ENCODE data around the gene DTWD2.

Gene DTWD2

DNA sequence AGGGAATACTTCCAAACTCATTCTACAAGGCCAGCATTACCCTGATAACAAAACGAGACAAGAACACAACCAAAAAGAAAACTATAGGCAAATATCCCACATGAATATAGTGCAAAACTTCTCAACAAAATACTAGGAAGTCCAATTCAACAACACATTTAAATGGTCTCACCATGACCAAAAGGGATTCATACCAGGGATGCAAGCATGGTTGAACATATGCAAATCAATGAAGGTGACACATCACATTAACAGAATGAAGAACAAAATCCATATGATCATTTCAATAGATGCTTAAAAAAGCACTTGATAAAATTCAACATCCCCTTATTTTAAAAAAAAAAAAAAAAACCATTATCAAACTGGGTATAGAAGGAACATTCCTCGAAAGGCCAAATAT lies 186.0 kb downstream of the DTWD2 start:
- no peak for DNase-seq
- H2BK5ac ChIP-seq (ENCODE audit: low read length) = no peak overlapping the region
- no peak overlapping the region for H3K4ac ChIP-seq (ENCODE audit: low read depth, low read length)
- no peak overlapping the region for H2BK15ac ChIP-seq (replicated peaks; ENCODE audit: low read depth)
- H3K79me2 ChIP-seq (ENCODE audit: control insufficient read depth, insufficient read depth, low read length) = no peaks in the 10 kb centered on the region
- no peaks in the 10 kb centered on the region for H3K27me3 ChIP-seq (ENCODE audit: insufficient read depth, low read length, poor library complexity)
- H4K5ac ChIP-seq (ENCODE audit: low read length) = no peak overlapping the region
- no peak overlapping the region for H3K27ac ChIP-seq (ENCODE audit: low read depth, low read length)
- no peak overlapping the region for H2AK5ac ChIP-seq (ENCODE audit: low read length)
- H3K36me3 ChIP-seq (ENCODE audit: control insufficient read depth, insufficient read depth, low read length) = no peaks in the 10 kb centered on the region
- no peak overlapping the region for H3K4me2 ChIP-seq (ENCODE audit: low read length)
- no peak overlapping the region for H3K56ac ChIP-seq (ENCODE audit: low read length)
- no peak overlapping the region for H3K18ac ChIP-seq (ENCODE audit: low read length)
- no peak overlapping the region for H2BK120ac ChIP-seq (ENCODE audit: low read depth, low read length)
- no peak overlapping the region for H3K4me3 ChIP-seq (ENCODE audit: low read length)
- H3K79me1 ChIP-seq (ENCODE audit: low read length) = no peaks in the 10 kb centered on the region
- no peaks in the 10 kb centered on the region for H3K4me1 ChIP-seq (ENCODE audit: control insufficient read depth, low read depth, low read length)
- H3K9ac ChIP-seq (ENCODE audit: low read length) = no peak overlapping the region
- no CpG with 5 or more reads among the region's 2 CpGs for WGBS (ENCODE audit: extremely low coverage, insufficient coverage, low lambda C conversion rate)
- H3K23ac ChIP-seq (ENCODE audit: low read length) = no peak overlapping the region
- H4K8ac ChIP-seq (ENCODE audit: low read depth, low read length) = no peak overlapping the region

DNA sequence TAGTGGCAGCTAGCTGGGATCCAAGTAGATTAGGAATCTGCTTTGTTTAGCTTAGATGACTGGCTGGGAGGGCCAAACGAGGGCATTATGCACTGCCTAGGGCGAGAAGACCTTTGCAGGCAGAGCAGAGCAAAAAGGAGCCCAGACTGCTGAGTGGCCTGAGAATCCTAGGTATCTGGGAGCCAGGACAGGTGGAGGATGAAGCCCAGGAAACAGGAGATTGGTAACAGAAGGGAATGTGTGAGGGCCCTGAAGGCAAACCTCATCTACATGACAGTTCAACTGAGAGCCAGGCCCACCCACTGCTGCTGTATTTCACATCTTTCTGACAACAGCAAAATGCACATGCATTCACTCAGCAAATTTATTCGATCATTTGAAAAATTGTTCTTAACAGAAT lies 192.3 kb downstream of the DTWD2 start:
- no peak overlapping the region for H2BK120ac ChIP-seq (ENCODE audit: low read depth, low read length)
- H3K27ac ChIP-seq (ENCODE audit: low read depth, low read length) = no peak overlapping the region
- H2BK5ac ChIP-seq (ENCODE audit: low read length) = no peak overlapping the region
- H3K36me3 ChIP-seq (ENCODE audit: control insufficient read depth, insufficient read depth, low read length) = no peaks in the 10 kb centered on the region
- no peak overlapping the region for H3K4ac ChIP-seq (ENCODE audit: low read depth, low read length)
- no peaks in the 10 kb centered on the region for H3K79me2 ChIP-seq (ENCODE audit: control insufficient read depth, insufficient read depth, low read length)
- H3K18ac ChIP-seq (ENCODE audit: low read length) = no peak overlapping the region
- H3K27me3 ChIP-seq (ENCODE audit: insufficient read depth, low read length, poor library complexity) = no peaks in the 10 kb centered on the region
- no peaks in the 10 kb centered on the region for H3K79me1 ChIP-seq (ENCODE audit: low read length)
- no peaks in the 10 kb centered on the region for H3K4me1 ChIP-seq (ENCODE audit: control insufficient read depth, low read depth, low read length)
- no peak overlapping the region for H3K9ac ChIP-seq (ENCODE audit: low read length)
- no peak overlapping the region for H4K5ac ChIP-seq (ENCODE audit: low read length)
- no peak overlapping the region for H2BK15ac ChIP-seq (replicated peaks; ENCODE audit: low read depth)
- H4K8ac ChIP-seq (ENCODE audit: low read depth, low read length) = no peak overlapping the region
- H3K56ac ChIP-seq (ENCODE audit: low read length) = no peak overlapping the region
- H3K23ac ChIP-seq (ENCODE audit: low read length) = no peak overlapping the region
- H2AK5ac ChIP-seq (ENCODE audit: low read length) = no peak overlapping the region
- no peak overlapping the region for H3K4me2 ChIP-seq (ENCODE audit: low read length)
- no peak overlapping the region for H3K4me3 ChIP-seq (ENCODE audit: low read length)
- no CpG with 5 or more reads among the region's 3 CpGs for WGBS (ENCODE audit: extremely low coverage, insufficient coverage, low lambda C conversion rate)
- peak; percentile 71 for DNase-seq

DNA sequence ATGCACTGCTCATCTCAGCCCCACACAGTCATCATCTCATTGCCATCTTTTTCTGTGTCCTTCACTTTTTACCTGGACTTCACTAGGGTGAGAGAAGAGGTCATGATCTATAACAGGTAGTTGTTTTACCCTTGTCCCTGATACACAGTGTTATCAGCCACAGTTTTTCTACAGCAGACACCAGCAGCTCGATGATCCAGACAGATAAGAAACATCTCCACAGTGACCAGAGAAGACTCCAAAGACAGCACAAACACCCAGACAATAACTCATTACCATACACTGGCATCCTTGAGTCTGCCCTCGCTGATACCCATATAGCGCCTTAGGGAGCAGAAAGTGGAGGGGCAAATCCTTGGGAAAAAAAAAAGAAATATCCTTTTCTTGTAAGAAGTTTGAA lies 194.1 kb downstream of the DTWD2 start:
- Histone ChIP-seq H3K23ac (ENCODE audit: low read length) (no peak overlapping the region), H4K5ac (ENCODE audit: low read length) (no peak overlapping the region), H3K79me1 (ENCODE audit: low read length) (no peaks in the 10 kb centered on the region), H3K36me3 (ENCODE audit: control insufficient read depth, insufficient read depth, low read length) (no peaks in the 10 kb centered on the region), H3K4me3 (ENCODE audit: low read length) (no peak overlapping the region), H2BK5ac (ENCODE audit: low read length) (no peak overlapping the region), H3K79me2 (ENCODE audit: control insufficient read depth, insufficient read depth, low read length) (no peaks in the 10 kb centered on the region), H3K9ac (ENCODE audit: low read length) (no peak overlapping the region), H2BK120ac (ENCODE audit: low read depth, low read length) (no peak overlapping the region), H4K8ac (ENCODE audit: low read depth, low read length) (no peak overlapping the region), H3K56ac (ENCODE audit: low read length) (no peak overlapping the region), H3K4me1 (ENCODE audit: control insufficient read depth, low read depth, low read length) (no peaks in the 10 kb centered on the region), H3K4ac (ENCODE audit: low read depth, low read length) (no peak overlapping the region), H3K18ac (ENCODE audit: low read length) (no peak overlapping the region), H3K27ac (ENCODE audit: low read depth, low read length) (no peak overlapping the region), H2BK15ac (replicated peaks; ENCODE audit: low read depth) (no peak overlapping the region), H3K4me2 (ENCODE audit: low read length) (no peak overlapping the region), H3K27me3 (ENCODE audit: insufficient read depth, low read length, poor library complexity) (no peaks in the 10 kb centered on the region), H2AK5ac (ENCODE audit: low read length) (no peak overlapping the region)
- no CpG with 5 or more reads among the region's 3 CpGs for WGBS (ENCODE audit: extremely low coverage, insufficient coverage, low lambda C conversion rate)
- DNase-seq = no peak

DNA sequence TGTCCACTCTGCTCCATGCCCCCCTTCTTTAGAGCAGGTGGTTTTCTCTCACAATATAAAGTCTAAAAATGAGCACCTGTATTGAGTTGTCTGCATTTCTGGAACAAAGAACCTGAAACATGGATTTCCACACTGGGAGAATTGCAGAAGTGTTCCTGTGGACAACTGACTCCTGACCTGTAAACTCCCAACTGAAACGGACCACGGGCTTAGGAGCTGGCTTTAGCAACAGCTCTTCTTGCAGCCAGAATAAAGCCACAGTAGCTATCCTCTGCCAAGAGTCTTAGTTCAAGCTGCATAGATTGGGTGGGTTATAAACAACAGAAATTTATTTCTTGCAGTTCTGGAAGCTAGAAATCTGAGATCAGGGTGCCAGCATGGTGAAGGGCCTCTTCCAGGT lies 194.7 kb downstream of the DTWD2 start:
- H3K4ac ChIP-seq (ENCODE audit: low read depth, low read length) = no peak overlapping the region
- no peak overlapping the region for H3K23ac ChIP-seq (ENCODE audit: low read length)
- H3K36me3 ChIP-seq (ENCODE audit: control insufficient read depth, insufficient read depth, low read length) = no peaks in the 10 kb centered on the region
- no peak overlapping the region for H4K8ac ChIP-seq (ENCODE audit: low read depth, low read length)
- H3K4me3 ChIP-seq (ENCODE audit: low read length) = no peak overlapping the region
- H3K56ac ChIP-seq (ENCODE audit: low read length) = no peak overlapping the region
- no peak for DNase-seq
- no peak overlapping the region for H3K18ac ChIP-seq (ENCODE audit: low read length)
- no peaks in the 10 kb centered on the region for H3K4me1 ChIP-seq (ENCODE audit: control insufficient read depth, low read depth, low read length)
- no peak overlapping the region for H2AK5ac ChIP-seq (ENCODE audit: low read length)
- no peak overlapping the region for H3K9ac ChIP-seq (ENCODE audit: low read length)
- H4K5ac ChIP-seq (ENCODE audit: low read length) = no peak overlapping the region
- H3K27ac ChIP-seq (ENCODE audit: low read depth, low read length) = no peak overlapping the region
- no peaks in the 10 kb centered on the region for H3K79me1 ChIP-seq (ENCODE audit: low read length)
- WGBS (ENCODE audit: extremely low coverage, insufficient coverage, low lambda C conversion rate) = no CpG with 5 or more reads among the region's 2 CpGs
- H3K27me3 ChIP-seq (ENCODE audit: insufficient read depth, low read length, poor library complexity) = no peaks in the 10 kb centered on the region
- no peak overlapping the region for H2BK5ac ChIP-seq (ENCODE audit: low read length)
- no peak overlapping the region for H2BK120ac ChIP-seq (ENCODE audit: low read depth, low read length)
- no peak overlapping the region for H2BK15ac ChIP-seq (replicated peaks; ENCODE audit: low read depth)
- H3K79me2 ChIP-seq (ENCODE audit: control insufficient read depth, insufficient read depth, low read length) = no peaks in the 10 kb centered on the region
- no peak overlapping the region for H3K4me2 ChIP-seq (ENCODE audit: low read length)

DNA sequence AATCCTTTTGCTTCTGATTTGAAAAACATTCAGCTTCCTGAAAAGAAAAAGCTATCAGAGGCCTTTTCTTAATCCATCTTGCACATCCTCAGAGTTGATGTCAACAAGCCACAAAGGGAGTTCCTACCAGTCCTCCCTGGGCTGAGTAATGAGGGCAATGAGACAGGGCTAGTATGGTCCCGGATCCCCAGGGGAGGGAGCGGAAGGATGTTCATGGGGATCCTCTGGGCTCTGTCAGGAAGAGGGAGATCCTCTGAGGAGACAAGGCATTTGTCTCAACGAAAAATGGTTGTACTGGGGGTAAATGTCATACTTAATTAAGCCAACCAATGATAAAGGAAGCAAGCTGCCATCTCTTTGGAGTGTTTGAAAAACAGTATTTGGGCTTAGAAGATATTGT lies 195.3 kb downstream of the DTWD2 start:
- H3K27ac ChIP-seq (ENCODE audit: low read depth, low read length) = no peak overlapping the region
- DNase-seq = no peak
- H3K23ac ChIP-seq (ENCODE audit: low read length) = no peak overlapping the region
- H2BK15ac ChIP-seq (replicated peaks; ENCODE audit: low read depth) = no peak overlapping the region
- H3K18ac ChIP-seq (ENCODE audit: low read length) = no peak overlapping the region
- H4K8ac ChIP-seq (ENCODE audit: low read depth, low read length) = no peak overlapping the region
- no peak overlapping the region for H3K4me3 ChIP-seq (ENCODE audit: low read length)
- no peaks in the 10 kb centered on the region for H3K79me1 ChIP-seq (ENCODE audit: low read length)
- WGBS (ENCODE audit: extremely low coverage, insufficient coverage, low lambda C conversion rate) = no CpG with 5 or more reads among the region's 3 CpGs
- H4K5ac ChIP-seq (ENCODE audit: low read length) = no peak overlapping the region
- no peaks in the 10 kb centered on the region for H3K79me2 ChIP-seq (ENCODE audit: control insufficient read depth, insufficient read depth, low read length)
- H2AK5ac ChIP-seq (ENCODE audit: low read length) = no peak overlapping the region
- no peaks in the 10 kb centered on the region for H3K27me3 ChIP-seq (ENCODE audit: insufficient read depth, low read length, poor library complexity)
- no peak overlapping the region for H3K9ac ChIP-seq (ENCODE audit: low read length)
- no peak overlapping the region for H3K4me2 ChIP-seq (ENCODE audit: low read length)
- H3K36me3 ChIP-seq (ENCODE audit: control insufficient read depth, insufficient read depth, low read length) = no peaks in the 10 kb centered on the region
- H2BK5ac ChIP-seq (ENCODE audit: low read length) = no peak overlapping the region
- no peak overlapping the region for H3K56ac ChIP-seq (ENCODE audit: low read length)
- H3K4me1 ChIP-seq (ENCODE audit: control insufficient read depth, low read depth, low read length) = no peaks in the 10 kb centered on the region
- H3K4ac ChIP-seq (ENCODE audit: low read depth, low read length) = no peak overlapping the region
- no peak overlapping the region for H2BK120ac ChIP-seq (ENCODE audit: low read depth, low read length)

DNA sequence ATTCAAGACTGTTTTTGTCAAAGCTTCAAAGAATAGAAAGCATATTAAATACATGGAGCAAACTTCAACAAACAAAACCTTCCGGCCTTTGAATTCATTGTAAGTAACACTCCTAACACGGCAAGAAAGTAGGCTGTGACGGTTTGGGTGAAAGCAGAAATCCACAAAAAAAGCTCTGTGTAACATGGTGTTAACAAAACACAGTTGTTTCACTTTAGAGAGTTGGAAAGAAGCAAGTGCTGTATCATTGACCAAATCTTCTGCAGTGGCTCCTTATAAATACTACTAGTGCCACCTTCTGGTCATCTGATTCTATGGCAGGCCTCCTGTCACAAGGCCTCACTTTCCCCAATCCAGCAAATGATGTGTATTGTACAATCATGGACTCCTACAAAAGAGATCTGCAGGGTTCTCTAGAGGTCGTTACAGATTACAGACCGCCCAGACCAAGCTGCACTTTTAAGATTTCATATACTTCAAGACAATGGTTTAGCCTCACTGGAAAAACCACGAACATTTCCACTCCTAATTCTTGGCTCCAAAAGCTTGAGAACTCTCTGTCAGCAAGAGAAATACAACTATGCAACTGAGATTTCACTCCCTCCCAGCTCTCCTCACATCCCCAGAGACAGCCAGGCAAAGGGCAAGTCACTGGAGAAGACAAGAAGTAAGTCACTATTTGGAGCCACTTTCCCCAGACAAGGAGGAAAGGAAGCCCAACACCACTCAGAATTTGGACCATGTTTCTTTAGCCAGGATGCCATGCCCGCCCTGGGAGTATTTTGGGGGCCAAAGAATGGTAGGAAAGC lies 196.2 kb downstream of the DTWD2 start:
- no peak overlapping the region for H2BK15ac ChIP-seq (replicated peaks; ENCODE audit: low read depth)
- no peaks in the 10 kb centered on the region for H3K36me3 ChIP-seq (ENCODE audit: control insufficient read depth, insufficient read depth, low read length)
- H3K27me3 ChIP-seq (ENCODE audit: insufficient read depth, low read length, poor library complexity) = no peaks in the 10 kb centered on the region
- no peak overlapping the region for H4K8ac ChIP-seq (ENCODE audit: low read depth, low read length)
- H3K4me2 ChIP-seq (ENCODE audit: low read length) = no peak overlapping the region
- no peak overlapping the region for H2BK120ac ChIP-seq (ENCODE audit: low read depth, low read length)
- H2AK5ac ChIP-seq (ENCODE audit: low read length) = no peak overlapping the region
- H3K4me3 ChIP-seq (ENCODE audit: low read length) = no peak overlapping the region
- no peak overlapping the region for H4K5ac ChIP-seq (ENCODE audit: low read length)
- H3K56ac ChIP-seq (ENCODE audit: low read length) = no peak overlapping the region
- H3K18ac ChIP-seq (ENCODE audit: low read length) = no peak overlapping the region
- no peak overlapping the region for H3K9ac ChIP-seq (ENCODE audit: low read length)
- no CpG with 5 or more reads among the region's 7 CpGs for WGBS (ENCODE audit: extremely low coverage, insufficient coverage, low lambda C conversion rate)
- H3K23ac ChIP-seq (ENCODE audit: low read length) = no peak overlapping the region
- H3K79me2 ChIP-seq (ENCODE audit: control insufficient read depth, insufficient read depth, low read length) = no peaks in the 10 kb centered on the region
- no peaks in the 10 kb centered on the region for H3K79me1 ChIP-seq (ENCODE audit: low read length)
- H2BK5ac ChIP-seq (ENCODE audit: low read length) = no peak overlapping the region
- DNase-seq = peak; percentile 80
- no peaks in the 10 kb centered on the region for H3K4me1 ChIP-seq (ENCODE audit: control insufficient read depth, low read depth, low read length)
- no peak overlapping the region for H3K27ac ChIP-seq (ENCODE audit: low read depth, low read length)
- no peak overlapping the region for H3K4ac ChIP-seq (ENCODE audit: low read depth, low read length)

All from mesendoderm (in vitro differentiated cells).